Nephron (organoid): ENCODE results near the gene BMAL1.

ENCODE experiments used
- H3K27ac Mint-ChIP-seq, 3 experiments: 2 replicates each; pipeline ENCODE4 v1.8.0; 2020; ENCODE audit warnings: mixed read lengths in 3 of 3, mild to moderate bottlenecking in 2 of 3, moderate library complexity in 1 of 3
- H3K27me3 Mint-ChIP-seq: 2 replicates; pipeline ENCODE4 v1.8.0; 2021; ENCODE audit warnings: low read depth, mild to moderate bottlenecking, moderate library complexity, mixed read lengths
- H3K36me3 Mint-ChIP-seq: 2 replicates; pipeline ENCODE4 v1.8.0; 2020; ENCODE audit warnings: low read depth, mixed read lengths
- H3K4me1 Mint-ChIP-seq: 2 replicates; pipeline ENCODE4 v1.8.0; 2020; ENCODE audit warnings: mixed read lengths
- H3K4me3 Mint-ChIP-seq, 3 experiments: 2 replicates each; pipeline ENCODE4 v1.8.0; 2020; ENCODE audit warnings: mild to moderate bottlenecking in 3 of 3, mixed read lengths in 3 of 3, moderate library complexity in 2 of 3
- H3K9me3 Mint-ChIP-seq: 2 replicates; pipeline ENCODE4 v1.8.0; 2020; ENCODE audit warnings: mixed read lengths
- CTCF ChIP-seq, 3 experiments: fragments of 200-600 bp; sonication (generic); IDR thresholded peaks; one replicate each; pipeline ENCODE4 v1.5.0; 2021; ENCODE audit warnings: antibody characterized with exemption in 3 of 3; ENCODE audit not compliant: unreplicated experiment in 3 of 3

The BMAL1 gene

GRCh38 chr11:13301522-13301921 is 23.9 kb downstream of the BMAL1 start:
- H3K27me3 Mint-ChIP-seq, result peaks cover 8% of the 10 kb centered on the region
- no peaks in the 10 kb centered on the region for H3K9me3 Mint-ChIP-seq
- peaks cover 4% of the 10 kb centered on the region for H3K4me1 Mint-ChIP-seq
- H3K27ac Mint-ChIP-seq, result no peak overlapping the region
- no peaks in the 10 kb centered on the region for H3K36me3 Mint-ChIP-seq
- H3K4me3 Mint-ChIP-seq, result no peak overlapping the region
- TF ChIP-seq CTCF (IDR thresholded peaks at IDR 0.05; ENCODE audit: unreplicated experiment in 3 of 3), result no peak

- H3K9me3 Mint-ChIP-seq, result no peaks in the 10 kb centered on the region
- H3K36me3 Mint-ChIP-seq, result no peaks in the 10 kb centered on the region
- no peak for TF ChIP-seq CTCF (IDR thresholded peaks at IDR 0.05; ENCODE audit: unreplicated experiment in 3 of 3)
- H3K4me1 Mint-ChIP-seq, result peaks cover 4% of the 10 kb centered on the region
- H3K27me3 Mint-ChIP-seq, result peaks cover 8% of the 10 kb centered on the region
- no peak overlapping the region for H3K27ac Mint-ChIP-seq
- H3K4me3 Mint-ChIP-seq, result no peak overlapping the region
These were observed 24.9 kb downstream of the BMAL1 start for GRCh38 chr11:13302420-13302958.

- H3K9me3 Mint-ChIP-seq, result no peaks in the 10 kb centered on the region
- H3K27ac Mint-ChIP-seq, result no peak overlapping the region
- H3K27me3 Mint-ChIP-seq, result peaks cover 8% of the 10 kb centered on the region
- H3K4me3 Mint-ChIP-seq, result no peak overlapping the region
- H3K4me1 Mint-ChIP-seq, result peaks cover 4% of the 10 kb centered on the region
- no peaks in the 10 kb centered on the region for H3K36me3 Mint-ChIP-seq
- no peak for TF ChIP-seq CTCF (IDR thresholded peaks at IDR 0.05; ENCODE audit: unreplicated experiment in 3 of 3)
These were observed 26.4 kb downstream of the BMAL1 start for GRCh38 chr11:13303668-13304649.

- peaks cover 8% of the 10 kb centered on the region for H3K27me3 Mint-ChIP-seq
- no peak for TF ChIP-seq CTCF (IDR thresholded peaks at IDR 0.05; ENCODE audit: unreplicated experiment in 3 of 3)
- H3K4me1 Mint-ChIP-seq, result peaks cover 4% of the 10 kb centered on the region
- no peaks in the 10 kb centered on the region for H3K9me3 Mint-ChIP-seq
- H3K27ac Mint-ChIP-seq, result no peak overlapping the region
- no peaks in the 10 kb centered on the region for H3K36me3 Mint-ChIP-seq
- H3K4me3 Mint-ChIP-seq, result no peak overlapping the region
These were observed 27.2 kb downstream of the BMAL1 start for GRCh38 chr11:13304655-13305335.

GRCh38 chr11:13308704-13309103 is 31.1 kb downstream of the BMAL1 start:
- Mint-ChIP-seq H3K4me1 (peaks cover 8% of the 10 kb centered on the region), H3K36me3 (no peaks in the 10 kb centered on the region), H3K27ac (no peak overlapping the region), H3K27me3 (peaks cover 12% of the 10 kb centered on the region), H3K4me3 (no peak overlapping the region), H3K9me3 (no peaks in the 10 kb centered on the region)
- TF ChIP-seq CTCF (IDR thresholded peaks at IDR 0.05; ENCODE audit: unreplicated experiment in 3 of 3), result no peak
